NCI-H1930 (cell line): ENCODE data around the gene SLC47A1.

Source experiments
- DNase-seq, 2 experiments: peaks; one replicate each; lab custom pipeline; 2025; lab: John Stamatoyannopoulos, UW

Gene SLC47A1

GRCh38 chr17:19610311-19610710, 76.7 kb downstream of the SLC47A1 start:
- DNase-seq, result no peak

- DNase-seq, result no peak
These were observed 77.2 kb downstream of the SLC47A1 start for GRCh38 chr17:19610879-19611278.

- no peak for DNase-seq
These were observed 80.3 kb downstream of the SLC47A1 start for GRCh38 chr17:19613979-19614378.

GRCh38 chr17:19614900-19615299, 81.2 kb downstream of the SLC47A1 start:
- no peak for DNase-seq

- DNase-seq, result no peak
These were observed 84.4 kb downstream of the SLC47A1 start for GRCh38 chr17:19618015-19618414.

GRCh38 chr17:19619705-19620325, 86.2 kb downstream of the SLC47A1 start:
- DNase-seq, result no peak

GRCh38 chr17:19621697-19622096, 88.0 kb downstream of the SLC47A1 start:
- DNase-seq, result no peak

- DNase-seq, result no peak
These were observed 92.4 kb downstream of the SLC47A1 start for GRCh38 chr17:19626079-19626478.
